A549 (cell line): ENCODE measurements around the gene PRR22.

Experiments used
- CTCF ChIP-seq: fragments of >200 bp; sonication (Bioruptor Twin); formaldehyde crosslinking; IDR thresholded peaks from 3 replicates; pipeline ENCODE4 v1.5.1; 2016
- EP300 ChIP-seq, 2 experiments: fragments of >200 bp; sonication (Bioruptor Twin); formaldehyde crosslinking; IDR thresholded peaks; 2 replicates in 1 of 2; 3 replicates in 1 of 2; pipeline ENCODE4 v1.6.1; 2016 to 2017
- FOSL2 ChIP-seq, 2 experiments: fragments of 450-650 bp in 1 of 2; fragments of >200 bp in 1 of 2; sonication (Bioruptor Twin) in 1 of 2; formaldehyde crosslinking; IDR thresholded peaks; 2 replicates each; pipeline versions ENCODE4 v1.5.0 to v1.6.1; 2016 to 2020; ENCODE audit warnings: mild to moderate bottlenecking in 1 of 2, moderate library complexity in 1 of 2
- RCOR1 ChIP-seq: fragments of 150-350 bp; IDR thresholded peaks from 2 replicates; pipeline ENCODE4 v1.6.1; 2014; ENCODE audit warnings: antibody characterized with exemption, low read length, low read depth

DNA sequence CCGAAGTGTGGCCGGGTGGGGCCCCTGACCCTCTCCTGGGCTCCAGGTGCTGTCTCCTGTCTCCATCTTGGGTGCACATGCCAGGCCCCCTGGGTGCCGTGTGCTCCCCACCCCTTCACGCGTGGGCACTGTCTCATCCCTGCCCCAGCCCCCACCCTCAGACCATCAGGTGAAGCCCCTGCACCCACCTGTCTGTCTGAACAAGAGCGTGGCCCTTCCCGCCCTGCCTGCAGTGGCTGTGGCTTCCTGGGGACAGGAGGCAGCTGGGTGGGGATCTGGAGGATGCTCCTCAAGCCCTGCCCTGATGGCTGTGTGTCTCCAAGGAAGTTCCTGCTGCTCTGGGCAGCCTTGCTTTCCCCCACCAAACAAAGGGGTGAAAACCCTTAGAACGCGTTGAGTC lies 2.2 kb downstream of the PRR22 start:
- no peak for TF ChIP-seq CTCF
- no peak for TF ChIP-seq FOSL2 (IDR thresholded peaks at IDR 0.05)
- no peak for TF ChIP-seq FOSL2 (CRISPR knock-in tag; IDR thresholded peaks at IDR 0.05)
- TF ChIP-seq EP300 (IDR thresholded peaks at IDR 0.05): no peak
- no peak for TF ChIP-seq RCOR1
